GM18858 (cell line): ENCODE measurements around the gene MPHOSPH9.

ENCODE experiments used
- ATAC-seq: cut with Tn5 transposase; IDR thresholded peaks from one replicate; pipeline ENCODE4 v1.9.1; 2021; ENCODE audit not compliant: unreplicated experiment

MPHOSPH9 gene

DNA sequence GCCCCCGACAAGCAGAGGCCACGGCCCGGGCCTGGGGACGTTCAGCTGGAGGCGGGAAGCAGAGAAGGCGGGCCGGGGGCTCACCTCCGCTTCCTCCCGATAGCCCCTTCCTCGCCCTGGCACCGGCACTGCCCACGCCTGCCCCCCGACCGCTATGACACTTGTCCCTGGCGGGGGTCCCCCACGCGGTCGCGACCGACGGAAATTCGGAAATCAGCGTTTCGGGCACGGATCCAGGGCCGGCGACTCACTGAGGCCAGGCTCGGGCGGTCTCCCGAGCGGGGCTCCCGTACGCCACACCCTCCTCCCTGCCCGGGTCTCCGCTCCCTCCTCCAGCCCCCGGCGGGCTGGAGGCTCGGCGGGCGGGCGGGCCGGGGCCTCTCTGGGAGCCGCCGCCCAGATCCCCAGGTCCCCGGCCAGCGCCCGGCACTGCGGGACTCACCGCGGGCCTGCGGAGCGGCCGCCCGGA, 82.6 kb downstream of the MPHOSPH9 start:
- no peak for ATAC-seq

GRCh38 chr12:123149501-123150274, 83.3 kb downstream of the MPHOSPH9 start:
- ATAC-seq = no peak

DNA sequence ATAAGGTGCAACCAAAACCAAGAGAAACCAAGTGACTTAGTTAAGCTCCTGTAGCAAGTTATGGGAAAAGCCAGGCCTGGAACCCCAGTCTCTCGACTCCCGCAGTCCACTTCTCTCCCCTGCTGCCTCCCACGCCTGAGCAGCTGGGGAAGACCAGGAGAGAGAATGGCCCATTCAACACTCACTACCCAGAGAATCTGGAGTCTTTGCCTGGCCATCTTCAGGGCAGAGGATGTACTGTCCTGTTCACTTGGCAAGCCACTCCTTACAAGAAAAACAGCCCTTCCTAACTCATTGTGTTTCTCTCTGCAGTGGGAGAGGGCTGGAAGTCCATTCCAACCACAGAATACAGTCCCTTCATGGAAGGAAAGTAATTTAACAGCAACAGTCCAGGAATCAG, 83.9 kb downstream of the MPHOSPH9 start:
- no peak for ATAC-seq

- no peak for ATAC-seq
Observed at GRCh38 chr12:123148655-123149054, 84.3 kb downstream of the MPHOSPH9 start.

- no peak for ATAC-seq
Observed at GRCh38 chr12:123148223-123148622, 84.7 kb downstream of the MPHOSPH9 start.

DNA sequence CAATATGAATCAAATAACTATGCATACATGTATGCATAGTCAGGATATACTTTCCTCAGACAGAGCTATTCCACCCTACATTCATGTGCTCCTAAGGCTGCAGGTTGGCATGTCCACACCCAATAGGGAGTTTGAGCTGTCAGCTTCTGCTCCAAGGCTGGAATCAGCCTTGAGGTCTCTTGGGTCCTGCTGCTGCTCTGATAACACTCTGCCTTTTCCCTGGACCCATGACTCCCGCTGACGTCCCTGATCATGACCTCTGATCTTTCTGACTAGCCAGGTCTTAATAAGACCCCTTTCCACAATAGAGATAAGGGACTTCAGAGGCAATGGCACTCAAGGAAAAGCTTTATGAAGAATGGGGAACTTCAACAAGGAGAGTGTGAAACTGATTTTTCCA, 87.7 kb downstream of the MPHOSPH9 start:
- no peak for ATAC-seq

- ATAC-seq = no peak
Observed at GRCh38 chr12:123143736-123144461, 89.0 kb downstream of the MPHOSPH9 start.

DNA sequence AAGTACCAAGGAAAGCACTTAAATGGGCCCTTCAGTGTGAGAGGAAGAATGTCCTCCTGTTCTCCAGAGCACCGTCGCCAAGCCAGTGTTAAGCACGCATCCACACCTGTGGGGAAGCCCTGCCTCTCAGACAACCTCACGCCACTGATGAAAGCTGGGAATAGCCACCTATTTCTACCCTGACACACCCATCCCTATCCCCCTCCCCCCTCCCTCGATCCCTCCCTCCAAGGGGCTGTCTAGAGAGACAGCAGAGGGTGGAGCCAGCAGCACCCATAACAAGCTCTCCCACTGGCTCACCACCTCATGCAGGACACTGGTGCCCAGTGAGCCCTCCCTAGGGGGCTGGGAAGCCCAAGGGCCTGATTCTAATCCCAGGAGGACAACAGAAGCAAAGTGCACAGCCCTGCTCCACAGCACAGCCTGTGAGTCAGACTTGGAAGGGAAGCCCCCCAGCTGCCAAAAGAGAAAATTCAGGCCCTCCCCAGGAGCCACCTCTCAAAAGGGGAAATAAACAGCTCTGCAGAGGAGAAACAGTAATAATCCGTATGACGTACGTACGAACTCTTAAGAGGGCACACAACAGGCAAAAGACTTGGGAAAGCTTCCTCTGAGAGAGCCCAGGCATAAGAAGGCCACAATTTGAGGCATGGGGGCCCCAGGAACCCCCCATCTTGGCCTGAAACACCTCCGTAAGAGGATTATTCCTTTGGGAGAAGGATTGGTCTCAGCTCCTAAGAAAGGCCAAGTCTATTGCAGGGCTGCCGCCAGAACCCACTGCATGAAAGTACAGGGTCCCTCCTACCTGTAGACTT, 89.8 kb downstream of the MPHOSPH9 start:
- ATAC-seq = no peak

GRCh38 chr12:123142518-123142840, 90.5 kb downstream of the MPHOSPH9 start:
- ATAC-seq = no peak

GRCh38 chr12:123141615-123142517, 91.1 kb downstream of the MPHOSPH9 start:
- no peak for ATAC-seq

GRCh38 chr12:123140676-123141614, 92.0 kb downstream of the MPHOSPH9 start:
- no peak for ATAC-seq

DNA sequence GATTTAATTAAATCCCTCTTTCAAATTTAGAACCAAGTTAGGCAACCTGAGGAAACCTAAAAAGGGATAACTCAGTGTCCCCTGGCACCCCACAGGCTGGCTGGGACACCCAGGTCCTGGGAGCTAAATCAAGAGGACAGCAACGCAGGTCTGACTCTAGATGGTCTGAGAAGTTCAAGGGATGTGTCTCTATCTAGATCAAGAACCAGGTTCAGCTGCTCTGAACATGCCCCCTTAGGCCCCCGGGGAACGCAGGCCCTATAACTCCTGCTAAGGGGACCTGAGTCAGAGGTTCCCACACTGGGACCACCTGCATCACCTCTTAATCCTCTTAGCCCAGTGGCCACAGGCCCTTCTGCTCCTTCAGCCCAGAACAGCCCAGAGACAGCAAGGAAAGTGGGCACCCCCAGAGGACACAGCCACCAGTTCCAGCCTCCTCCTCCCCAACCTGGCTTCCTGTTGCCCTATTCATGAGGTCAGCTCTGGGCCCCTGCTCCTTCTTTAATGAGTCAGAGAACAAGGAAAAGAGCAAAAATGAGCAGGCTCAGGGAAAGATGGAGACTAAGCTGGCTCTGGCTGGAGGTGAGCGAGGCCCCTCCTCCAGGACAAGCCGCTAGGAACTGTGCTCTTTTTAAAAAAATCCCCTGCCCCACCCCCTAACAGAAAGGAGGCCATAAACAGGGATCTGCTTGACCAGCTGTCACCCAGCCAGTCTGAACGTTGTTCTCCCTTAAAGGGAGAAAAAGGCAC, 92.8 kb downstream of the MPHOSPH9 start:
- no peak for ATAC-seq

- no peak for ATAC-seq
Observed at GRCh38 chr12:123135688-123136087, 97.3 kb downstream of the MPHOSPH9 start.

DNA sequence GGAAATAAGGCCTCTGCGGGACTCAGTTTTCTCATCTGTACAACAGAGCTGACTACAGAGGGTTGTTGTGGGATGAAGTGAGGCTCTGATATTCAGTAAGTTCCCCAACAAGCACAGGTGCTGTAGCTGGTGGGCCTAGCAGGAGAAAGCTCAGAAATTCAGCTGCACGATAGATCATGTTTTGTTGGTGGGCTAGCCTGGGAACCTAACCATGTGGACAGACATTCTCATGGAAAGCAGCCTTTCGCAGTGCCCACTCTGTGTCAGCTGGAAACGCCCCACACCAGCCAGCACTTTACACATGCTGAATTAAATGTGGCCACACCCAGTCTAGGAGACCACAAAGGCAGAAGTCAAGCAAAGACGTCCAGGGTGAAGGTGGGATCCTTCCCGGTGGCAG, 98.1 kb downstream of the MPHOSPH9 start:
- no peak for ATAC-seq

DNA sequence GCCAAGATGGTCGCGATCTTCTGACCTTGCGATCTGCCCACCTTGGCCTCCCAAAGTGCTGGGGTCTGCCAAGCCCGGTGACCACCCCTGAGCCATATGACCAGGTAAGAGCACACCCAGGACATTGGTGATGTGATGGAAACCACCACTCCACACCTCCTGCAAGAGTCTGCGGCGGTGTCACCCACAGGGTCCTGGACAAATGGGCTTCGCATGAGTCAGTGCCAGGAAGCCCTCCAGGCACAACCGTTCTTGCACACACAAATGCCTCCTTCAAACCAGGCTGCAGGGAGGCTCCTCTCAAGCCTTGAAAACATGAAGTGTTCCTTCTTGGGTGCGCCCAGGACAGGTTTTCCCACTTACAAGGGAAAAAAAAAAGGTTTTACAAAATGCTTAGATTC, 98.7 kb downstream of the MPHOSPH9 start:
- no peak for ATAC-seq

- no peak for ATAC-seq
Observed at GRCh38 chr12:123133701-123134100, 99.2 kb downstream of the MPHOSPH9 start.

GRCh38 chr12:123132951-123133619, 99.9 kb downstream of the MPHOSPH9 start:
- ATAC-seq = no peak

GRCh38 chr12:123131879-123132402, 101.0 kb downstream of the MPHOSPH9 start:
- ATAC-seq = no peak
